IMR-90 (cell line): ENCODE data around the gene SREK1. TPM values are rescaled to one million over a fixed set of nuclear protein-coding genes. Genes with fewer than 3 reads are reported as not detected.
"Not testable (repeated sequence)": the region's sequence is repeated elsewhere in the genome, so short reads cannot be mapped to it uniquely, and the experiment has no call there.

Experiments
- ATAC-seq: fragments of 200-7000 bp; cut with Tn5 transposase; 2 replicates; pipeline ENCODE4 v1.9.1; 2020; ENCODE audit warnings: low read depth, mild to moderate bottlenecking, moderate library complexity
- BruUV-seq: library from RNA; stranded (reverse); fragments of 400-500 nt; replicated peaks from 2 replicates; lab custom pipeline; 2021; lab: Mats Ljungman, UMichigan
- CTCF ChIA-PET: fragments of 300-600 bp; formaldehyde crosslinking; extraction: SDS; loops from one replicate; lab custom pipeline; 2021; ENCODE audit warnings: antibody characterized with exemption; lab: Yijun Ruan, JAX
- POLR2A ChIA-PET: fragments of 300-600 bp; sonication (Branson Sonifier 250); formaldehyde crosslinking; loops from one replicate; lab custom pipeline; 2022; ENCODE audit warnings: antibody characterized with exemption; ENCODE audit not compliant: unreplicated experiment; lab: Charles Lee
- DNase-seq: peaks from one replicate; pipeline ENCODE4 v3.0.0; 2013
- H2AFZ ChIP-seq: replicated peaks from 2 replicates; pipeline ENCODE3; 2013; ENCODE audit warnings: low read length, mild to moderate bottlenecking; ENCODE audit not compliant: poor library complexity
- H2AK5ac ChIP-seq: 2 replicates; pipeline ENCODE4 v1.6.1; 2013; ENCODE audit warnings: low read depth, low read length, inconsistent platforms
- H2AK9ac ChIP-seq: replicated peaks from 2 replicates; pipeline ENCODE3; 2013; ENCODE audit warnings: mild to moderate bottlenecking, low read depth, low read length, moderate library complexity; ENCODE audit not compliant: poor library complexity
- H2BK120ac ChIP-seq: 2 replicates; pipeline ENCODE4 v1.6.1; 2013; ENCODE audit warnings: low read depth, low read length, inconsistent platforms
- H2BK15ac ChIP-seq: 3 replicates; pipeline ENCODE4 v1.6.1; 2013; ENCODE audit warnings: low read depth, low read length, inconsistent platforms
- H2BK20ac ChIP-seq: 2 replicates; pipeline ENCODE4 v1.6.1; 2013; ENCODE audit warnings: low read depth, mild to moderate bottlenecking, inconsistent platforms, low read length, moderate library complexity
- H2BK5ac ChIP-seq: 2 replicates; pipeline ENCODE4 v1.6.1; 2013; ENCODE audit warnings: mild to moderate bottlenecking, low read depth, low read length, inconsistent platforms; ENCODE audit not compliant: poor library complexity, severe bottlenecking
- H3K14ac ChIP-seq: replicated peaks from 2 replicates; pipeline ENCODE4 v1.6.1; 2013; ENCODE audit warnings: low read depth, low read length, inconsistent platforms
- H3K18ac ChIP-seq: 2 replicates; pipeline ENCODE4 v1.6.1; 2013; ENCODE audit warnings: low read depth, low read length, control low read depth
- H3K23ac ChIP-seq: 2 replicates; pipeline ENCODE4 v1.6.1; 2013; ENCODE audit warnings: low read depth, low read length, inconsistent platforms
- H3K27ac ChIP-seq: 2 replicates; pipeline ENCODE4 v1.5.1; 2013; ENCODE audit warnings: mild to moderate bottlenecking, control low read depth, low read length; ENCODE audit not compliant: insufficient read depth
- H3K27me3 ChIP-seq: 2 replicates; pipeline ENCODE4 v1.6.1; 2013; ENCODE audit warnings: low read length; ENCODE audit not compliant: control insufficient read depth, insufficient read depth
- H3K36me3 ChIP-seq: 2 replicates; pipeline ENCODE4 v1.6.1; 2013; ENCODE audit warnings: low read length, mixed read lengths; ENCODE audit not compliant: control insufficient read depth, insufficient read depth
- H3K4ac ChIP-seq: 2 replicates; pipeline ENCODE4 v1.6.1; 2013; ENCODE audit warnings: low read depth, low read length, inconsistent platforms
- H3K4me1 ChIP-seq: 2 replicates; pipeline ENCODE4 v1.6.1; 2013; ENCODE audit warnings: low read length, mixed read lengths; ENCODE audit not compliant: control insufficient read depth, insufficient read depth
- H3K4me2 ChIP-seq: 2 replicates; pipeline ENCODE4 v1.6.1; 2013; ENCODE audit warnings: low read depth, mild to moderate bottlenecking, control low read depth, low read length, moderate library complexity
- H3K4me3 ChIP-seq: 2 replicates; pipeline ENCODE4 v1.5.1; 2013; ENCODE audit warnings: low read depth, mild to moderate bottlenecking, control low read depth, low read length, moderate library complexity; ENCODE audit not compliant: insufficient read depth
- H3K56ac ChIP-seq: 2 replicates; pipeline ENCODE4 v1.6.1; 2013; ENCODE audit warnings: low read length, inconsistent platforms; ENCODE audit not compliant: insufficient read depth; ENCODE audit errors: extremely low read depth
- H3K79me1 ChIP-seq, 2 experiments: 2 replicates each; pipeline ENCODE4 v1.6.1; 2013; ENCODE audit warnings: low read length in 2 of 2, inconsistent platforms in 1 of 2, low read depth in 1 of 2
- H3K9ac ChIP-seq: 2 replicates; pipeline ENCODE4 v1.6.1; 2013; ENCODE audit warnings: low read depth, low read length, control low read depth
- H3K9me1 ChIP-seq: 2 replicates; pipeline ENCODE4 v1.6.1; 2013; ENCODE audit warnings: low read length, inconsistent platforms; ENCODE audit not compliant: insufficient read depth
- H3K9me3 ChIP-seq: 2 replicates; pipeline ENCODE4 v1.6.1; 2013; ENCODE audit warnings: low read length; ENCODE audit not compliant: control insufficient read depth, insufficient read depth
- H4K20me1 ChIP-seq: 2 replicates; pipeline ENCODE4 v1.6.1; 2013; ENCODE audit warnings: low read length, inconsistent platforms; ENCODE audit not compliant: insufficient read depth
- H4K5ac ChIP-seq: 2 replicates; pipeline ENCODE4 v1.6.1; 2013; ENCODE audit warnings: mild to moderate bottlenecking, low read depth, low read length, control low read depth
- H4K8ac ChIP-seq, 2 experiments: 2 replicates each; pipeline ENCODE4 v1.6.1; 2013; ENCODE audit warnings: low read depth in 2 of 2, low read length in 2 of 2, control low read depth in 1 of 2, inconsistent platforms in 1 of 2
- H4K91ac ChIP-seq: 2 replicates; pipeline ENCODE4 v1.6.1; 2013; ENCODE audit warnings: low read depth, low read length, inconsistent platforms; ENCODE audit not compliant: insufficient read depth
- WGBS, 2 experiments: methylation state at CpG; one replicate each; pipeline versions ENCODE4 v1.1.5 to v1.1.7; 2013; ENCODE audit warnings: missing lambda C conversion rate in 2 of 2; ENCODE audit not compliant: insufficient read length in 1 of 2; ENCODE audit errors: extremely low coverage in 2 of 2; 5-methylcytosine and 5-hydroxymethylcytosine counted together
- dilution Hi-C: fragments of 300-500 bp; cut with HindIII; formaldehyde crosslinking; loops from one replicate; pipeline ENCODE4 v1.14.3; 2018; ENCODE audit warnings: low sequenced_read_pairs; ENCODE audit not compliant: unreplicated experiment
- in situ Hi-C: fragments of 300-500 bp; cut with MboI; formaldehyde crosslinking; loops from 3 replicates; pipeline ENCODE4 v1.14.3; 2019; ENCODE audit warnings: low sequenced_read_pairs, inconsistent platforms, mixed read lengths
- intact Hi-C: fragments of 100-400 bp; cut with micrococcal nuclease; formaldehyde crosslinking; loops from 2 replicates; pipeline ENCODE4 v1.10.0; 2022
- polyA plus RNA-seq, 3 experiments: library from polyadenylated mRNA; depleted of rRNA; stranded (reverse); fragments of >200 nt; gene quantifications; 2 replicates each; pipeline ENCODE4 v1.2.3, GENCODE V29; 2012; ENCODE audit warnings: low replicate concordance in 1 of 3
- total RNA-seq: library from RNA; depleted of rRNA; stranded (reverse); fragments of >200 nt; gene quantifications from 2 replicates; pipeline ENCODE4 v1.2.3, GENCODE V29; 2012

Gene SREK1
- total and polyA plus RNA-seq, 2 of the 4 experiments (the other 2 are of a cell fraction) = 23.0 to 36.2 TPM

GRCh38 chr5:66222896-66223295 lies 78.8 kb downstream of the SREK1 start:
- H4K5ac ChIP-seq, H3K14ac ChIP-seq, H3K27ac ChIP-seq, POLR2A ChIA-PET, in situ Hi-C loops, dilution Hi-C loops, H3K4me3 ChIP-seq, H2BK120ac ChIP-seq, H3K79me1 ChIP-seq, H3K56ac ChIP-seq, H3K36me3 ChIP-seq, H2AK9ac ChIP-seq, H3K27me3 ChIP-seq, H4K8ac ChIP-seq, BruUV-seq, DNase-seq, H2BK5ac ChIP-seq, H3K4me2 ChIP-seq, H3K4me1 ChIP-seq, H2AFZ ChIP-seq, H3K9me3 ChIP-seq, H3K9ac ChIP-seq, H3K18ac ChIP-seq, intact Hi-C loops, CTCF ChIA-PET, H4K91ac ChIP-seq, H3K4ac ChIP-seq, H2AK5ac ChIP-seq, ATAC-seq, H2BK20ac ChIP-seq, H2BK15ac ChIP-seq, H3K9me1 ChIP-seq, H3K23ac ChIP-seq, H4K20me1 ChIP-seq: not testable (repeated sequence)
- WGBS, 2 experiments = no CpG with 5 or more reads among the region's 4 CpGs
